Neural cell (in vitro differentiated cells): ENCODE results near the gene TMEM140. TPM values are rescaled to one million over a fixed set of nuclear protein-coding genes. Genes with fewer than 3 reads are reported as not detected.

Source experiments
- H2AFZ ChIP-seq: fragments of 200-600, 300-800 bp; sonication (generic), shearing (Covaris generic); 2 replicates; pipeline ENCODE4 v1.6.0; 2014; ENCODE audit warnings: low read depth, mild to moderate bottlenecking, antibody characterized with exemption, low read length, moderate library complexity
- H3F3A ChIP-seq: fragments of 200-600 bp; shearing (Covaris generic); 2 replicates; pipeline ENCODE4 v1.6.1; 2016; ENCODE audit warnings: mild to moderate bottlenecking, moderate library complexity, mixed read lengths, antibody characterized with exemption, low read length; ENCODE audit not compliant: insufficient read depth, poor library complexity, severe bottlenecking
- H3K27ac ChIP-seq: fragments of 200-600, 300-800 bp; sonication (generic), shearing (Covaris generic); 2 replicates; pipeline ENCODE4 v1.5.1; 2014; ENCODE audit warnings: mild to moderate bottlenecking, low read length, moderate library complexity
- H3K27me3 ChIP-seq: fragments of 300-800, 200-600 bp; sonication (generic), shearing (Covaris generic); 2 replicates; pipeline ENCODE4 v1.6.0; 2014; ENCODE audit warnings: mild to moderate bottlenecking, low read depth, low read length, moderate library complexity; ENCODE audit not compliant: insufficient read depth
- H3K36me3 ChIP-seq: fragments of 300-800, 200-600 bp; sonication (generic), shearing (Covaris generic); 2 replicates; pipeline ENCODE4 v1.5.1; 2014; ENCODE audit warnings: mild to moderate bottlenecking, antibody characterized with exemption, low read length, moderate library complexity; ENCODE audit not compliant: insufficient read depth
- H3K4me2 ChIP-seq: fragments of 300-800, 200-600 bp; sonication (generic), shearing (Covaris generic); 2 replicates; pipeline ENCODE4 v1.6.0; 2014; ENCODE audit warnings: mild to moderate bottlenecking, low read length
- H3K4me3 ChIP-seq: fragments of 300-800, 200-600 bp; sonication (generic), shearing (Covaris generic); 2 replicates; pipeline ENCODE4 v1.5.1; 2014; ENCODE audit warnings: mild to moderate bottlenecking, low read length, moderate library complexity
- H3K79me2 ChIP-seq: fragments of 200-600 bp; shearing (Covaris generic); replicated peaks from 2 replicates; pipeline ENCODE4 v1.6.0; 2014; ENCODE audit warnings: mild to moderate bottlenecking, low read length, moderate library complexity; ENCODE audit not compliant: insufficient read depth
- H3K9ac ChIP-seq: fragments of 300-800, 200-600 bp; sonication (generic), shearing (Covaris generic); 2 replicates; pipeline ENCODE4 v1.6.1; 2016; ENCODE audit warnings: mild to moderate bottlenecking, low read length, mixed read lengths
- H3K9me2 ChIP-seq: fragments of 200-600 bp; shearing (Covaris generic); 2 replicates; pipeline ENCODE4 v1.6.1; 2016; ENCODE audit warnings: mild to moderate bottlenecking, low read length, mixed read lengths; ENCODE audit not compliant: insufficient read depth
- H3K9me3 ChIP-seq: fragments of 200-600, 300-800 bp; sonication (generic), shearing (Covaris generic); 2 replicates; pipeline ENCODE4 v1.6.1; 2016; ENCODE audit warnings: mild to moderate bottlenecking, mixed run types, low read length, moderate library complexity, mixed read lengths
- H4K20me1 ChIP-seq: fragments of 200-600 bp; shearing (Covaris generic); 2 replicates; pipeline ENCODE4 v1.6.1; 2016; ENCODE audit warnings: mild to moderate bottlenecking, mixed run types; ENCODE audit not compliant: insufficient read depth
- CTCF ChIP-seq: fragments of 450-650 bp; IDR thresholded peaks from 2 replicates; pipeline ENCODE4 v1.5.1; 2014; ENCODE audit warnings: antibody characterized with exemption, mild to moderate bottlenecking, moderate library complexity; ENCODE audit not compliant: poor library complexity, severe bottlenecking
- EP300 ChIP-seq: fragments of 450-650 bp; conservative IDR thresholded peaks from 2 replicates; pipeline ENCODE4 v1.6.1; 2014; ENCODE audit warnings: antibody characterized with exemption, mild to moderate bottlenecking, moderate library complexity; ENCODE audit not compliant: poor library complexity, severe bottlenecking
- EZH2 ChIP-seq: fragments of 200-600, 300-800 bp; shearing (Covaris generic), sonication (generic); IDR thresholded peaks from 2 replicates; pipeline ENCODE4 v1.6.1; 2014; ENCODE audit warnings: antibody characterized with exemption, low read length, borderline replicate concordance, mild to moderate bottlenecking; ENCODE audit not compliant: insufficient read depth, poor library complexity, severe bottlenecking
- MXI1 ChIP-seq: fragments of 450-650 bp; conservative IDR thresholded peaks from 2 replicates; pipeline ENCODE4 v1.6.1; 2014; ENCODE audit warnings: antibody characterized with exemption, mild to moderate bottlenecking; ENCODE audit not compliant: poor library complexity, severe bottlenecking
- POLR2AphosphoS5 ChIP-seq: IDR thresholded peaks from 2 replicates; pipeline ENCODE4 v1.6.1; 2012
- RAD21 ChIP-seq: fragments of 450-650 bp; conservative IDR thresholded peaks from 2 replicates; pipeline ENCODE4 v1.6.1; 2014; ENCODE audit warnings: antibody characterized with exemption, mild to moderate bottlenecking, moderate library complexity
- SMC3 ChIP-seq: fragments of 450-650 bp; conservative IDR thresholded peaks from 2 replicates; pipeline ENCODE4 v1.6.1; 2014; ENCODE audit warnings: antibody characterized with exemption, mild to moderate bottlenecking, moderate library complexity; ENCODE audit not compliant: poor library complexity
- TAF1 ChIP-seq: IDR thresholded peaks from 2 replicates; pipeline ENCODE4 v1.6.1; 2012; ENCODE audit warnings: low read depth
- polyA plus RNA-seq: library from polyadenylated mRNA; depleted of rRNA; stranded (reverse); fragments of >200 nt; gene quantifications from 2 replicates; pipeline ENCODE4 v1.2.3, GENCODE V29; 2014
- TF ChIP-seq, protein P1 (sequence below): IDR thresholded peaks from 2 replicates; pipeline ENCODE4 v1.6.1; 2012; ENCODE audit warnings: borderline replicate concordance

TMEM140 gene
- polyA plus RNA-seq, 1 donor from 2014 or later = 0.15 TPM

DNA sequence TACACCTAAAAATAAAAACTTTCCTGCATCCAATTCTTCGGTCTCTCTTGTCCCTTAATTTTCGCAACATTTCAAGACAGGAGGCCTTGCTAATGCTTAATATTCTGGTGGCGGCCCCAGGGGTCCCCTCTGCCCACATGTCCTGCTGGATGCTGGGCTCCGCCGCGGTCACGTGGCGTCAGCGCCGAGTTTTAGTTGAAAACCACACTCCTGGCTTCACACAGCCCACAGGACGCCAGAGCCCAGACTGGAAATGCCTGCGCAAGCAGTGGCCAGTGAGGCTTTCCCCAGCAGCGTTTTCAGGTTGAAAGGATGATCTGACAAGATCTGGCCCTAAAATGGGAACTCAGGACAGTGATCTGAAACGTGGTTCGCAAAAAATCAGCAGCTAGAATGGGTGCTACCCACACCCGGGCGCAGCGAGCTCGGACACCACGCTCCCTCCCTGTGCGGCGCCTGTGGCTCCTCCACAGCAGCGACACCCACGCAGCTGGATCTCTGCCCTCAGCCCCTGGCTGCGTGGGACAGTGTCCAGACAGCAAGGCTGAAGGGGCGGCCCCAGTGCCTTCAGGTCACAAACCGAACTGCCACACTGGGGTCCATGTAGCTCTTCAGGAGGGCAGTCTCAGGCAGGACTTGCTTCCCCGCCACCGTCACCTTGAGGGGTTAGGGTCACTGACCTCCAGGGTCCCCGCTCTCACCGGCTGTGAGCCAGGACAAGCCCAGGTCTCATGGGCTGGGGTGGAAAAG, 34.2 kb downstream of the TMEM140 start:
- Histone ChIP-seq H4K20me1 (no peaks in the 10 kb centered on the region), H3K36me3 (peaks cover 12% of the 10 kb centered on the region), H2AFZ (no peak overlapping the region), H3K9ac (no peak overlapping the region), H3K27me3 (no peaks in the 10 kb centered on the region), H3K4me2 (no peak overlapping the region), H3K79me2 (no peaks in the 10 kb centered on the region), H3F3A (no peaks in the 10 kb centered on the region), H3K4me3 (no peak overlapping the region), H3K9me2 (no peaks in the 10 kb centered on the region), H3K27ac (no peak overlapping the region), H3K9me3 (peaks cover 11% of the 10 kb centered on the region)
- no peak for TF ChIP-seq EP300
- TF ChIP-seq RAD21 = no peak
- no peak for TF ChIP-seq POLR2AphosphoS5
- TF ChIP-seq CTCF = no peak
- TF ChIP-seq, protein P1, sequence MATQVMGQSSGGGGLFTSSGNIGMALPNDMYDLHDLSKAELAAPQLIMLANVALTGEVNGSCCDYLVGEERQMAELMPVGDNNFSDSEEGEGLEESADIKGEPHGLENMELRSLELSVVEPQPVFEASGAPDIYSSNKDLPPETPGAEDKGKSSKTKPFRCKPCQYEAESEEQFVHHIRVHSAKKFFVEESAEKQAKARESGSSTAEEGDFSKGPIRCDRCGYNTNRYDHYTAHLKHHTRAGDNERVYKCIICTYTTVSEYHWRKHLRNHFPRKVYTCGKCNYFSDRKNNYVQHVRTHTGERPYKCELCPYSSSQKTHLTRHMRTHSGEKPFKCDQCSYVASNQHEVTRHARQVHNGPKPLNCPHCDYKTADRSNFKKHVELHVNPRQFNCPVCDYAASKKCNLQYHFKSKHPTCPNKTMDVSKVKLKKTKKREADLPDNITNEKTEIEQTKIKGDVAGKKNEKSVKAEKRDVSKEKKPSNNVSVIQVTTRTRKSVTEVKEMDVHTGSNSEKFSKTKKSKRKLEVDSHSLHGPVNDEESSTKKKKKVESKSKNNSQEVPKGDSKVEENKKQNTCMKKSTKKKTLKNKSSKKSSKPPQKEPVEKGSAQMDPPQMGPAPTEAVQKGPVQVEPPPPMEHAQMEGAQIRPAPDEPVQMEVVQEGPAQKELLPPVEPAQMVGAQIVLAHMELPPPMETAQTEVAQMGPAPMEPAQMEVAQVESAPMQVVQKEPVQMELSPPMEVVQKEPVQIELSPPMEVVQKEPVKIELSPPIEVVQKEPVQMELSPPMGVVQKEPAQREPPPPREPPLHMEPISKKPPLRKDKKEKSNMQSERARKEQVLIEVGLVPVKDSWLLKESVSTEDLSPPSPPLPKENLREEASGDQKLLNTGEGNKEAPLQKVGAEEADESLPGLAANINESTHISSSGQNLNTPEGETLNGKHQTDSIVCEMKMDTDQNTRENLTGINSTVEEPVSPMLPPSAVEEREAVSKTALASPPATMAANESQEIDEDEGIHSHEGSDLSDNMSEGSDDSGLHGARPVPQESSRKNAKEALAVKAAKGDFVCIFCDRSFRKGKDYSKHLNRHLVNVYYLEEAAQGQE = no peak
- no peak for TF ChIP-seq EZH2
- TF ChIP-seq MXI1 = no peak
- TF ChIP-seq TAF1 = no peak
- no peak for TF ChIP-seq SMC3

GRCh38 chr7:135183478-135183877, 35.6 kb downstream of the TMEM140 start:
- TF ChIP-seq, protein P1 = no peak
- TF ChIP-seq EP300 = no peak
- no peak for TF ChIP-seq RAD21
- TF ChIP-seq POLR2AphosphoS5 = no peak
- no peak for TF ChIP-seq CTCF
- no peak for TF ChIP-seq EZH2
- TF ChIP-seq TAF1 = no peak
- H3K4me2 ChIP-seq = no peak overlapping the region
- no peaks in the 10 kb centered on the region for H3K79me2 ChIP-seq
- H3K9me2 ChIP-seq = no peaks in the 10 kb centered on the region
- H3K4me3 ChIP-seq = no peak overlapping the region
- no peak overlapping the region for H2AFZ ChIP-seq
- no peaks in the 10 kb centered on the region for H3K27me3 ChIP-seq
- no peaks in the 10 kb centered on the region for H4K20me1 ChIP-seq
- H3F3A ChIP-seq = no peaks in the 10 kb centered on the region
- H3K27ac ChIP-seq = no peak overlapping the region
- peaks cover 11% of the 10 kb centered on the region for H3K9me3 ChIP-seq
- no peak overlapping the region for H3K9ac ChIP-seq
- H3K36me3 ChIP-seq = peaks cover 17% of the 10 kb centered on the region
